ENCODE measurements around the gene WBP4. TPM values are rescaled to one million over a fixed set of nuclear protein-coding genes. Genes with fewer than 3 reads are reported as not detected.
"Not testable (repeated sequence)": the region's sequence is repeated elsewhere in the genome, so short reads cannot be mapped to it uniquely, and the experiment has no call there.

Gene WBP4
- total RNA-seq, 2 experiments from 2014 or later: 13.3 to 16.2 TPM

GRCh38 chr13:41025518-41025917 lies 35.8 kb upstream of the WBP4 start:
- Mint-ChIP-seq H3K27ac (no peak overlapping the region), H3K9me3 (ENCODE audit: low read depth) (no peaks in the 10 kb centered on the region), H3K27me3 (no peaks in the 10 kb centered on the region), H3K4me1 (peaks cover 26% of the 10 kb centered on the region), H3K36me3 (ENCODE audit: low read depth) (no peaks in the 10 kb centered on the region), H3K4me3 (no peak overlapping the region)
- ATAC-seq: no peak
- CTCF ChIA-PET: interaction anchor here (0.6 to 1.4 kb wide), 2 partner anchors 27 to 299 kb away, joined by 3 read pairs; no protein-coding TSS in a partner anchor
- POLR2A ChIA-PET: interaction anchor here (0.6 to 0.8 kb wide), 2 partner anchors 51 to 301 kb away, joined by 3 read pairs; no protein-coding TSS in a partner anchor
- intact Hi-C loops (cut with DNase I, micrococcal nuclease): no loop called here
- DNase-seq: no peak

- H3K27ac Mint-ChIP-seq: no peak overlapping the region
- no peak overlapping the region for H3K4me3 Mint-ChIP-seq
- peaks cover 20% of the 10 kb centered on the region for H3K4me1 Mint-ChIP-seq
- H3K27me3 Mint-ChIP-seq: no peaks in the 10 kb centered on the region
- ChIA-PET POLR2A (no interaction called here), CTCF (interaction anchor here (1.4 kb wide), 1 partner anchor 26 kb away, joined by 3 read pairs; no protein-coding TSS in a partner anchor)
- DNase-seq: no peak
- intact Hi-C loops (cut with DNase I, micrococcal nuclease): no loop called here
- ATAC-seq: no peak
- no peaks in the 10 kb centered on the region for H3K9me3 Mint-ChIP-seq (ENCODE audit: low read depth)
- no peaks in the 10 kb centered on the region for H3K36me3 Mint-ChIP-seq (ENCODE audit: low read depth)
Measured at GRCh38 chr13:41026788-41027187, 34.5 kb upstream of the WBP4 start.

- no peak overlapping the region for H3K27ac Mint-ChIP-seq
- ATAC-seq: no peak
- no peaks in the 10 kb centered on the region for H3K9me3 Mint-ChIP-seq (ENCODE audit: low read depth)
- ChIA-PET CTCF (interaction anchor here (0.6 to 3.9 kb wide), 5 partner anchors 9 to 107 kb away, joined by 3 to 17 read pairs (median 4); partner anchors contain the start of gene ELF1), POLR2A (no interaction called here)
- no peak for DNase-seq
- H3K36me3 Mint-ChIP-seq (ENCODE audit: low read depth): no peaks in the 10 kb centered on the region
- H3K4me3 Mint-ChIP-seq: no peak overlapping the region
- intact Hi-C loops (cut with DNase I, micrococcal nuclease): no loop called here
- no peaks in the 10 kb centered on the region for H3K27me3 Mint-ChIP-seq
- H3K4me1 Mint-ChIP-seq: peaks cover 20% of the 10 kb centered on the region
Measured at GRCh38 chr13:41028051-41028450, 33.3 kb upstream of the WBP4 start.

GRCh38 chr13:41029629-41030028 lies 31.7 kb upstream of the WBP4 start:
- CTCF ChIA-PET: interaction anchor here (1.0 to 3.9 kb wide), 7 partner anchors 9 to 193 kb away, joined by 3 to 17 read pairs (median 4); no protein-coding TSS in a partner anchor
- H3K27me3 Mint-ChIP-seq: no peaks in the 10 kb centered on the region
- POLR2A ChIA-PET: interaction anchor here (0.5 kb wide), 1 partner anchor 270 kb away, joined by 4 read pairs; no protein-coding TSS in a partner anchor
- no peak overlapping the region for H3K27ac Mint-ChIP-seq
- H3K4me1 Mint-ChIP-seq: peaks cover 19% of the 10 kb centered on the region
- intact Hi-C loops (cut with DNase I, micrococcal nuclease): no loop called here
- H3K36me3 Mint-ChIP-seq (ENCODE audit: low read depth): no peaks in the 10 kb centered on the region
- H3K4me3 Mint-ChIP-seq: no peak overlapping the region
- DNase-seq (peak; percentile 48), ATAC-seq (peak; percentile 64)
- no peaks in the 10 kb centered on the region for H3K9me3 Mint-ChIP-seq (ENCODE audit: low read depth)

- POLR2A ChIA-PET: no interaction called here
- DNase-seq (no peak), ATAC-seq (peak; percentile 52)
- H3K9me3 Mint-ChIP-seq (ENCODE audit: low read depth): no peaks in the 10 kb centered on the region
- H3K27me3 Mint-ChIP-seq: no peaks in the 10 kb centered on the region
- intact Hi-C loops (cut with DNase I, micrococcal nuclease): no loop called here
- no peak overlapping the region for H3K4me3 Mint-ChIP-seq
- peaks cover 17% of the 10 kb centered on the region for H3K4me1 Mint-ChIP-seq
- no peak overlapping the region for H3K27ac Mint-ChIP-seq
- no peaks in the 10 kb centered on the region for H3K36me3 Mint-ChIP-seq (ENCODE audit: low read depth)
- CTCF ChIA-PET: interaction anchor here (1.3 to 1.8 kb wide), 2 partner anchors 16 to 21 kb away, joined by 4 to 6 read pairs; no protein-coding TSS in a partner anchor
Measured at GRCh38 chr13:41032691-41033376, 28.5 kb upstream of the WBP4 start.

GRCh38 chr13:41034382-41034781 lies 26.9 kb upstream of the WBP4 start:
- intact Hi-C loops (cut with DNase I, micrococcal nuclease): no loop called here
- H3K4me1 Mint-ChIP-seq: peaks cover 17% of the 10 kb centered on the region
- CTCF ChIA-PET: no interaction called here
- no peaks in the 10 kb centered on the region for H3K27me3 Mint-ChIP-seq
- H3K27ac Mint-ChIP-seq: no peak overlapping the region
- ATAC-seq (no peak), DNase-seq (no peak)
- no peaks in the 10 kb centered on the region for H3K9me3 Mint-ChIP-seq (ENCODE audit: low read depth)
- POLR2A ChIA-PET: no interaction called here
- no peak overlapping the region for H3K4me3 Mint-ChIP-seq
- no peaks in the 10 kb centered on the region for H3K36me3 Mint-ChIP-seq (ENCODE audit: low read depth)

GRCh38 chr13:41034881-41035280 lies 26.4 kb upstream of the WBP4 start:
- Mint-ChIP-seq H3K27me3 (no peaks in the 10 kb centered on the region), H3K4me3 (no peak overlapping the region), H3K36me3 (ENCODE audit: low read depth) (no peaks in the 10 kb centered on the region), H3K4me1 (peaks cover 14% of the 10 kb centered on the region), H3K27ac (no peak overlapping the region), H3K9me3 (ENCODE audit: low read depth) (no peaks in the 10 kb centered on the region)
- ChIA-PET POLR2A (no interaction called here), CTCF (no interaction called here)
- no peak for DNase-seq
- intact Hi-C loops (cut with DNase I, micrococcal nuclease): no loop called here
- ATAC-seq: peak; percentile 59

GRCh38 chr13:41036557-41036956 lies 24.8 kb upstream of the WBP4 start:
- POLR2A ChIA-PET; DNase-seq; CTCF ChIA-PET; H3K36me3 Mint-ChIP-seq (ENCODE audit: low read depth); H3K9me3 Mint-ChIP-seq (ENCODE audit: low read depth); H3K27ac Mint-ChIP-seq; H3K4me3 Mint-ChIP-seq; ATAC-seq; intact Hi-C loops (cut with DNase I, micrococcal nuclease); H3K27me3 Mint-ChIP-seq: not testable (repeated sequence)
- peaks cover 18% of the 10 kb centered on the region for H3K4me1 Mint-ChIP-seq

GRCh38 chr13:41039746-41040145 lies 21.6 kb upstream of the WBP4 start:
- CTCF ChIA-PET: interaction anchor here (0.6 to 1.5 kb wide), 4 partner anchors 14 to 177 kb away, joined by 3 to 7 read pairs (median 4); no protein-coding TSS in a partner anchor
- H3K9me3 Mint-ChIP-seq (ENCODE audit: low read depth): no peaks in the 10 kb centered on the region
- no peak overlapping the region for H3K4me3 Mint-ChIP-seq
- H3K27me3 Mint-ChIP-seq: no peaks in the 10 kb centered on the region
- ATAC-seq: no peak
- no peak for DNase-seq
- intact Hi-C loops (cut with DNase I, micrococcal nuclease): no loop called here
- POLR2A ChIA-PET: no interaction called here
- no peak overlapping the region for H3K27ac Mint-ChIP-seq
- H3K4me1 Mint-ChIP-seq: peaks cover 14% of the 10 kb centered on the region
- no peaks in the 10 kb centered on the region for H3K36me3 Mint-ChIP-seq (ENCODE audit: low read depth)

- Mint-ChIP-seq H3K36me3 (ENCODE audit: low read depth) (no peaks in the 10 kb centered on the region), H3K27ac (peak overlapping the region; percentile 6), H3K9me3 (ENCODE audit: low read depth) (peaks cover 5% of the 10 kb centered on the region), H3K27me3 (no peaks in the 10 kb centered on the region), H3K4me3 (no peak overlapping the region), H3K4me1 (peaks cover 8% of the 10 kb centered on the region)
- intact Hi-C loops (cut with DNase I, micrococcal nuclease): no loop called here
- DNase-seq: no peak
- POLR2A ChIA-PET: no interaction called here
- peak; percentile 44 for ATAC-seq
- CTCF ChIA-PET: interaction anchor here (0.8 to 1.4 kb wide), 2 partner anchors 56 to 66 kb away, joined by 3 to 4 read pairs; no protein-coding TSS in a partner anchor
Measured at GRCh38 chr13:41040584-41041334, 20.6 kb upstream of the WBP4 start.

GRCh38 chr13:41042419-41042818 lies 18.9 kb upstream of the WBP4 start:
- H3K27me3 Mint-ChIP-seq; H3K36me3 Mint-ChIP-seq (ENCODE audit: low read depth); H3K9me3 Mint-ChIP-seq (ENCODE audit: low read depth); H3K4me3 Mint-ChIP-seq; POLR2A ChIA-PET; DNase-seq; H3K27ac Mint-ChIP-seq; H3K4me1 Mint-ChIP-seq; ATAC-seq; intact Hi-C loops (cut with DNase I, micrococcal nuclease): not testable (repeated sequence)
- CTCF ChIA-PET: interaction anchor here (1.2 kb wide), 1 partner anchor 39 kb away, joined by 3 read pairs; no protein-coding TSS in a partner anchor

All from activated CD4-positive, alpha-beta T cell treated with anti-CD3 and anti-CD28 coated beads for 36 hours (primary cell).